OCI-LY3 (cell line): ENCODE measurements around the gene PAXIP1.

Experiments
- EZH2phosphoT487 ChIP-seq: fragments of 200-600 bp; shearing (Covaris generic); IDR thresholded peaks from 2 replicates; pipeline ENCODE4 v1.6.1; 2018; ENCODE audit warnings: antibody characterized with exemption, mixed run types, low read depth
- TF ChIP-seq, protein P1 (sequence below): fragments of 200-600, 300-600 bp; sonication (generic); IDR thresholded peaks from 2 replicates; pipeline ENCODE4 v1.5.1; 2014; ENCODE audit warnings: antibody characterized with exemption, low read length, low read depth

DNA sequence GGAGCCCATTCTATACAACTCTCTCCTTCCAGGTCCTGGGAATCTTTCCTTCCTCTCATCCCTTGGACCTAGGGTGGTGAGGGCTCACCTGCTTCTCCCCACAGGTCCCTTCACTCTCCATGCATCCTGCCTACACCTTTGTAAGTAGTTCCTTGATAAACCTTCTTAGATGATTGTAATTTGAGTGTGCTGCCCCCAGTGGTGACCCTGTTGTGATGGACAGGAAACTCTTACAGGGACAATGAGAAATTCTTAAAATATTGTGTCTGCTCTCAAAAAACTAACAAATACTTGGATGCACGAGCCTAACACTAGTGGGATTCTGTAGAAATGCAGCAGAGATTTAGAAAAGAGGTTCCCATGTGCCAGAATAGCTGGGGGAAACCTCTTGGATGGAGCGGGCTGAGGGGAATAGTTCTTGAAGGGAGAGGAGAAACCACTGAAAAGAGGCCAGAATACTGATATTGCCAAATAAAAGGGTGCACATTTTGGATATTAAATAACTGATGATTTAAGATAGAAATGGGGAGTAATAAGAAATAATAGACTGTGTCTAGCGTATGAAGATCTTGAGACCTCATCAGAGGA, 6.7 kb upstream of the PAXIP1 start:
- TF ChIP-seq, protein P1, sequence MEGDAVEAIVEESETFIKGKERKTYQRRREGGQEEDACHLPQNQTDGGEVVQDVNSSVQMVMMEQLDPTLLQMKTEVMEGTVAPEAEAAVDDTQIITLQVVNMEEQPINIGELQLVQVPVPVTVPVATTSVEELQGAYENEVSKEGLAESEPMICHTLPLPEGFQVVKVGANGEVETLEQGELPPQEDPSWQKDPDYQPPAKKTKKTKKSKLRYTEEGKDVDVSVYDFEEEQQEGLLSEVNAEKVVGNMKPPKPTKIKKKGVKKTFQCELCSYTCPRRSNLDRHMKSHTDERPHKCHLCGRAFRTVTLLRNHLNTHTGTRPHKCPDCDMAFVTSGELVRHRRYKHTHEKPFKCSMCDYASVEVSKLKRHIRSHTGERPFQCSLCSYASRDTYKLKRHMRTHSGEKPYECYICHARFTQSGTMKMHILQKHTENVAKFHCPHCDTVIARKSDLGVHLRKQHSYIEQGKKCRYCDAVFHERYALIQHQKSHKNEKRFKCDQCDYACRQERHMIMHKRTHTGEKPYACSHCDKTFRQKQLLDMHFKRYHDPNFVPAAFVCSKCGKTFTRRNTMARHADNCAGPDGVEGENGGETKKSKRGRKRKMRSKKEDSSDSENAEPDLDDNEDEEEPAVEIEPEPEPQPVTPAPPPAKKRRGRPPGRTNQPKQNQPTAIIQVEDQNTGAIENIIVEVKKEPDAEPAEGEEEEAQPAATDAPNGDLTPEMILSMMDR = peak; percentile 76
- TF ChIP-seq EZH2phosphoT487 = no peak
